ENCODE measurements around the gene IL1RAPL2.

The IL1RAPL2 gene

GRCh38 chrX:105273326-105273725 lies 707.3 kb downstream of the IL1RAPL2 start:
- DNase-seq (ENCODE audit: low spot score): no peak

DNA sequence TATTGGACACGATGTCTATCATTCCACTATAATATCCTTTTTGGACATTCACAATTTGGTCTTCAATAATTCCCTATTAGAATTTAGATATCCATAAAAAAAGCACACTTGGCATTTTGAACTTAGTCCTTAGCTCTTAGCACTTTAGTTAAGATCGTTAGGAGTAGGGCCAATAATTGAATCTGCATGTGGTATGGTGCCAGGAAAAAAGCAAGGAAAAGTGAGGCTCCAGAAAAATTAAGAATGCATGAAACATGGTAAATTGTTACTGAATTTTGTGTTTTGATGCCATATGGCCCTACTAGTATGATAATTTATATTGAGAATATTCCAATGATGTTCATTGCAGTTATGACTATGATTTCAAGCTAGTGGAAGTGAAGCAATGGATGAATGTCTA lies 708.1 kb downstream of the IL1RAPL2 start:
- no peak for DNase-seq (ENCODE audit: low spot score)

- no peak for DNase-seq (ENCODE audit: low spot score)
Observed at GRCh38 chrX:105277132-105277531, 711.1 kb downstream of the IL1RAPL2 start.

- DNase-seq (ENCODE audit: low spot score): no peak
Observed at GRCh38 chrX:105282077-105282476, 716.1 kb downstream of the IL1RAPL2 start.

GRCh38 chrX:105297041-105297440 lies 731.0 kb downstream of the IL1RAPL2 start:
- no peak for DNase-seq (ENCODE audit: low spot score)

GRCh38 chrX:105299286-105299685 lies 733.3 kb downstream of the IL1RAPL2 start:
- DNase-seq (ENCODE audit: low spot score): no peak

- DNase-seq (ENCODE audit: low spot score): no peak
Observed at GRCh38 chrX:105302246-105302645, 736.2 kb downstream of the IL1RAPL2 start.

- no peak for DNase-seq (ENCODE audit: low spot score)
Observed at GRCh38 chrX:105307762-105308161, 741.8 kb downstream of the IL1RAPL2 start.

GRCh38 chrX:105313596-105313995 lies 747.6 kb downstream of the IL1RAPL2 start:
- no peak for DNase-seq (ENCODE audit: low spot score)

GRCh38 chrX:105314458-105314857 lies 748.5 kb downstream of the IL1RAPL2 start:
- DNase-seq (ENCODE audit: low spot score): no peak

GRCh38 chrX:105315248-105315647 lies 749.2 kb downstream of the IL1RAPL2 start:
- DNase-seq (ENCODE audit: low spot score): no peak

GRCh38 chrX:105317117-105317516 lies 751.1 kb downstream of the IL1RAPL2 start:
- DNase-seq (ENCODE audit: low spot score): no peak

GRCh38 chrX:105323928-105324327 lies 757.9 kb downstream of the IL1RAPL2 start:
- no peak for DNase-seq (ENCODE audit: low spot score)

- no peak for DNase-seq (ENCODE audit: low spot score)
Observed at GRCh38 chrX:105328773-105329172, 762.8 kb downstream of the IL1RAPL2 start.

DNA sequence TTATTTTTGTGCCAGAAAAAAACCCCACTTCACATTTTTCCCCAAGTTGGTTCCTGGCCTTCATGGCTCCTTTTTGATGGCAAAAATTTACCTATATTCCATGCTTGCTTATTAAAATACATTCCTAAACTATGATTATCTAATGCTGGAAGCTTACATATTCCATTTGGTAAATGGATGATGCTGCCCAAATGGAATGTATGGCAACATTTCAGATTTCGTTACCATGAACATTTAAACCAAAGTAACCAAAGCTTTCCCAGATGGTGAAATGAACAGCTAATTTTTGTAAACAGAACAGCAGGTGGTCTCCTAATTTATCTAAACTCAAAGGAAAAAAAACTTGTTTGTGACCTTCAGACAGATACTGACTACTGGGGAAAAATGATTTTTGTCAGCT lies 765.2 kb downstream of the IL1RAPL2 start:
- no peak for DNase-seq (ENCODE audit: low spot score)

- no peak for DNase-seq (ENCODE audit: low spot score)
Observed at GRCh38 chrX:105347373-105347772, 781.4 kb downstream of the IL1RAPL2 start.

DNA sequence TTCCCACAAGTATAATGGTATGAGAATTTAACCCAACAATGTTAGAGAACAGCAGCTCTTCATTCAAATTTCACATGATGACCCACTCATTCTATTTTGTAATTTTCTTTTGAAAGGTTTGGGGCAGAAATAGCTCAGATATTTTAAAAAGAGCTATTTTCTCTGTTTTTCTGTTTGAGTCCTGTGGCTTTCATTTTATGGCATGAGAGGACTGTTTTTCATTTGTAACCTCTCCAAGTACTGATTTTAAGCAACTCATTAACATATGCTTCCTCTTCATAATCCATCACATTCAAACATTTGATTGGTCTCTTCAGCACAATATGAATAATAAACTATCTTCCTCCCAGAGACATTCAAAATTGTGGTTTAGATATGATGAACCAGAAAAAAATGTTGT lies 783.5 kb downstream of the IL1RAPL2 start:
- DNase-seq (ENCODE audit: low spot score): no peak

- DNase-seq (ENCODE audit: low spot score): no peak
Observed at GRCh38 chrX:105375816-105376215, 809.8 kb downstream of the IL1RAPL2 start.

- DNase-seq (ENCODE audit: low spot score): no peak
Observed at GRCh38 chrX:105424729-105425128, 858.7 kb downstream of the IL1RAPL2 start.

DNA sequence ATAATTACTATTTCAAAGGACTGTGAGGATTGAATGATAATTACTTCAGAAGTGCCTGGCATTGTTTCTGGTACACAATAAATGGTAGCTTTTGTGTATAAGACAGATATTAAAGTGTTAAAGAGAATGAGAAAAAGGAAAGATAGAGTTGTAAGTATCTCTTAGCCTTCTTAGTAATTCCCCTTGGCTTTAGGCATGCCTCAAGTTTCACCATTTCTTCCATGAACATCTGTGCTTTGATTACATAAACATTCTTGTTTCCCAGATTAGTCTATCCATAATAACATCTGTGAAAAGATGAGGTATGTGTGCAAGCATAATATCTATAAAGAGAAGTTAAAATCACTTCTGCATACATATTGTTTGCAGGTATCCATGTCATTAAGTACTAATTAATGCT lies 885.4 kb downstream of the IL1RAPL2 start:
- no peak for DNase-seq (ENCODE audit: low spot score)

- no peak for DNase-seq (ENCODE audit: low spot score)
Observed at GRCh38 chrX:105458846-105459245, 892.8 kb downstream of the IL1RAPL2 start.

GRCh38 chrX:105460376-105460775 lies 894.4 kb downstream of the IL1RAPL2 start:
- no peak for DNase-seq (ENCODE audit: low spot score)

DNA sequence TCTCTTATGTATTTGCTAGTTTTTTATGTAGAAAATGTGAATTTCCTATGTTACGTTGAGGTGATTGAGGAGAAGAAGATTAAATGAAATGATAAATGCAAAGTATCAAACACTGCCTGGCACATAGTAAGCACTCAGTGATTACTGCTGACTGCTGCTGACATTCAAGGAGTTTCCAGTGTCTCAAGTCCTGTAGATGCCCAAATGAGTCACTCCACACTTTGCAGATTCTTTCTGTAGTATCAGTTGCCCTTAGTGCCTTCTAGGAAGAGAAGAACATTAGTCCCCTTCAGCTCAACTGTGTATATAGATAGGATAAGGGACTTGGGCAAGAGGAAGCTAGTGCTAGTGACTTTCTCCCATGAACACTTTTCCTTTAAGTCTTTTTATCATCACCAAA lies 895.0 kb downstream of the IL1RAPL2 start:
- no peak for DNase-seq (ENCODE audit: low spot score)

DNA sequence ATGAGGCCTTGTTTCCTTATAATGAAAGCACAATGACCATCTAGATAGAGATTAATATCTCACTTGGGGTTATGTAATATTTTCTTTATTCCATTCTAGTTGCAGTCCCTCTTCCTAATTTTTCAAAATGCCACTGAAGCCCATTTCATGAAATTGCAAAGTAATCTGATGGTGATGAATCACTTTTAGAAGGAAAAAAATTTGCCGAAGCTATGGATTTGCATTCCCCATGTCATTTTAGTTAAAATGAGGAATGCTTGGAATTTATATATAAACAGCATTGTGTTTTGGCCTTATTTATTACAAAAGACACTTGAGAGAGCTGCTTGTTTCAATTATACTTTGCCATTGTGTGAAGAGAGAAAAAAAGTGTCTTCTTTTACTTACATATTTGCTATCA lies 896.2 kb downstream of the IL1RAPL2 start:
- no peak for DNase-seq (ENCODE audit: low spot score)

DNA sequence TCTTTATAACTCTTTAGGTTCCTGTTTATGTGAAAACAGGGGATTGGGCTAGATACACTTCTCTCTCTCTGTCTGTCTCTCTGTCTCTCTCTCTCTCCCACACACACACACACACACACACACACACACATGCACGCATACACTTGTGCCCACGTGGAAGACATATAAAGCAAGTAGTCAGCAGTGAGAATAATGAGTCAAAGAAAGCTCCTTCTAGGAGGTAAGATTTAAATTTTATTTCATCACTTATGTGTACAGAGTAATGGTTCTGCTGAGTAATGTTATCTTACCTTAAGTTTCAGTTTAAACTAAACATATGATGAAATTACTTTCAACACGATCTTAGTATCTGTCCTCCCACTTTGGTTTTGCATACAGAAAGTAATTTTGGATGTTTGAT lies 897.5 kb downstream of the IL1RAPL2 start:
- DNase-seq (ENCODE audit: low spot score): no peak
